ENCODE results near the gene CD109. TPM values are rescaled to one million over a fixed set of nuclear protein-coding genes. Genes with fewer than 3 reads are reported as not detected.

The CD109 gene
- total RNA-seq, 1 experiment from 2014 or later = 3.2 TPM

GRCh38 chr6:73691512-73691911, 4.5 kb upstream of the CD109 start:
- H3K27ac ChIP-seq (ENCODE audit: insufficient read length, low read depth, low read length) = no peak overlapping the region

More at GRCh38 chr6:73691512-73691911, 4.5 kb upstream of the CD109 start:
- Histone ChIP-seq H4K8ac (replicated peaks; ENCODE audit: insufficient read length, low read depth, low read length) (no peak overlapping the region), H3K27me3 (ENCODE audit: insufficient read depth, low read length) (no peaks in the 10 kb centered on the region), H2BK5ac (ENCODE audit: insufficient read length, low read length) (no peak overlapping the region), H2BK20ac (ENCODE audit: low read depth, low read length, poor library complexity, severe bottlenecking) (no peak overlapping the region), H4K20me1 (ENCODE audit: control insufficient read depth, insufficient read depth, insufficient read length) (no peaks in the 10 kb centered on the region), H3K18ac (ENCODE audit: insufficient read length, low read depth, low read length) (no peak overlapping the region), H3K14ac (ENCODE audit: insufficient read depth, low read length) (no peak overlapping the region), H3K9ac (ENCODE audit: extremely low read depth, insufficient read length, low read length) (no peak overlapping the region), H2AFZ (ENCODE audit: low read length) (no peak overlapping the region), H3K4ac (ENCODE audit: low read depth, low read length) (no peak overlapping the region), H4K91ac (ENCODE audit: insufficient read length, low read depth, low read length) (no peak overlapping the region), H2BK15ac (ENCODE audit: low read depth, low read length) (no peak overlapping the region), H3K56ac (ENCODE audit: insufficient read length, low read depth, low read length) (no peak overlapping the region), H3K23ac (ENCODE audit: insufficient read length, low read depth, low read length) (no peak overlapping the region), H3K4me2 (ENCODE audit: insufficient read depth, insufficient read length, low read length) (no peak overlapping the region), H3K9me3 (ENCODE audit: control insufficient read depth, low read depth, low read length) (no peaks in the 10 kb centered on the region), H2AK5ac (ENCODE audit: insufficient read length, low read length) (no peak overlapping the region), H2BK120ac (ENCODE audit: low read depth, low read length, poor library complexity, severe bottlenecking) (no peak overlapping the region), H3K23me2 (ENCODE audit: insufficient read length, low read depth, low read length, poor library complexity, severe bottlenecking) (no peaks in the 10 kb centered on the region), H3K4me1 (ENCODE audit: insufficient read depth, low read length) (no peaks in the 10 kb centered on the region; the same call in 1 of the 2 replicates), H3T11ph (ENCODE audit: low read length) (no peak overlapping the region), H3K79me2 (ENCODE audit: insufficient read depth, low read length) (no peaks in the 10 kb centered on the region), H3K79me1 (ENCODE audit: insufficient read depth, low read depth, low read length, poor library complexity, severe bottlenecking) (no peaks in the 10 kb centered on the region), H2BK12ac (ENCODE audit: insufficient read length, low read depth, low read length) (no peak overlapping the region), H4K5ac (ENCODE audit: insufficient read length, low read depth, low read length) (no peak overlapping the region)
- DNase-seq = no peak
- Mint-ChIP-seq H3K4me3 (no peak overlapping the region), H3K36me3 (ENCODE audit: insufficient read depth in 1 of 3, low read depth in 3 of 3) (peaks cover 3 to 10% (median 4%) of the 10 kb centered on the region in 3 experiments; a peak in 4 of 7 replicates), H3K27me3 (ENCODE audit: low read depth) (peaks cover 18% of the 10 kb centered on the region), H3K27ac (no peak overlapping the region; a peak in 1 of 7 replicates), H3K9me3 (peaks cover 5 to 9% of the 10 kb centered on the region in 2 experiments; a peak in 4 of 5 replicates), H3K4me1 (peaks cover 19 to 20% of the 10 kb centered on the region in 2 experiments)
- no peak for TF ChIP-seq CTCF (conservative IDR thresholded peaks at IDR 0.05)
